Measurements from ENCODE around the gene BAD.

Gene BAD

GRCh38 chr11:64296236-64296635, 11.8 kb upstream of the BAD start:
- no peak for DNase-seq (ENCODE audit: low read depth in 2 of 2)

GRCh38 chr11:64295760-64296159, 11.3 kb upstream of the BAD start:
- DNase-seq (ENCODE audit: low read depth in 2 of 2), result no peak

GRCh38 chr11:64294774-64295173, 10.3 kb upstream of the BAD start:
- no peak for DNase-seq (ENCODE audit: low read depth in 2 of 2)

GRCh38 chr11:64292460-64293254, 8.2 kb upstream of the BAD start:
- DNase-seq (ENCODE audit: low read depth in 2 of 2), result no peak

GRCh38 chr11:64291752-64292459, 7.4 kb upstream of the BAD start:
- no peak for DNase-seq (ENCODE audit: low read depth in 2 of 2)

GRCh38 chr11:64291262-64291751, 6.8 kb upstream of the BAD start, which contains the start of gene KCNK4:
Gene KCNK4 (plus strand): TSS chr11:64291302. CDS start chr11:64293019, 1,717 bp downstream.
- no peak for DNase-seq (ENCODE audit: low read depth in 2 of 2)

GRCh38 chr11:64290352-64291261, 6.1 kb upstream of the BAD start:
- DNase-seq (ENCODE audit: low read depth in 2 of 2), result no peak

- no peak for DNase-seq (ENCODE audit: low read depth in 2 of 2)
These were observed 4.6 kb upstream of the BAD start for GRCh38 chr11:64289002-64289564.

GRCh38 chr11:64288353-64288750, 3.9 kb upstream of the BAD start:
- no peak for DNase-seq (ENCODE audit: low read depth in 2 of 2)

GRCh38 chr11:64287676-64288352, 3.3 kb upstream of the BAD start:
- no peak for DNase-seq (ENCODE audit: low read depth in 2 of 2)

GRCh38 chr11:64286801-64287159, 2.3 kb upstream of the BAD start:
- DNase-seq (ENCODE audit: low read depth in 2 of 2), result no peak

- no peak for DNase-seq (ENCODE audit: low read depth in 2 of 2)
These were observed 1.7 kb upstream of the BAD start for GRCh38 chr11:64285885-64286800.

- DNase-seq (ENCODE audit: low read depth in 2 of 2), result peak; percentile 80 to 81
These were observed 758 bp upstream of the BAD start, which contains the start of gene GPR137 for GRCh38 chr11:64284962-64285884. Gene GPR137 (plus strand): TSS chr11:64285848. CDS start chr11:64286525, 677 bp downstream.

- no peak for DNase-seq (ENCODE audit: low read depth in 2 of 2)
These were observed 1.4 kb downstream of the BAD start for GRCh38 chr11:64283092-64283491.

GRCh38 chr11:64281957-64282770, 2.3 kb downstream of the BAD start:
- DNase-seq (ENCODE audit: low read depth in 2 of 2), result no peak

- no peak for DNase-seq (ENCODE audit: low read depth in 2 of 2)
These were observed 5.8 kb downstream of the BAD start for GRCh38 chr11:64278576-64279190.

GRCh38 chr11:64276653-64277431, 7.6 kb downstream of the BAD start:
- DNase-seq (ENCODE audit: low read depth in 2 of 2), result no peak

Measured in activated CD8-positive, alpha-beta memory T cell treated with anti-CD3 and anti-CD28 coated beads for 4 hours (primary cell).